DND-41 (cell line): ENCODE results near the gene USF3.

ENCODE experiments used
- ATAC-seq: fragments of 200-7000 bp; cut with Tn5 transposase; 3 replicates; pipeline ENCODE4 v1.9.1; 2021; ENCODE audit warnings: low read depth; ENCODE audit not compliant: insufficient read depth
- DNase-seq: peaks from one replicate; pipeline ENCODE4 v3.0.0-alpha.2; 2020
- H2AFZ ChIP-seq: 2 replicates; pipeline ENCODE4 v1.6.0; 2012; ENCODE audit warnings: low read depth, low read length
- H3K27ac ChIP-seq: 2 replicates; pipeline ENCODE4 v1.5.1; 2012; ENCODE audit warnings: low read length, inconsistent platforms
- H3K27me3 ChIP-seq: fragments of 200-600 bp; sonication (generic); 2 replicates; pipeline ENCODE4 v1.6.0; 2012; ENCODE audit warnings: low read length, mild to moderate bottlenecking, inconsistent platforms; ENCODE audit not compliant: insufficient read depth, poor library complexity
- H3K36me3 ChIP-seq: 2 replicates; pipeline ENCODE4 v1.5.1; 2012; ENCODE audit warnings: low read length, inconsistent platforms; ENCODE audit not compliant: insufficient read depth
- H3K4me1 ChIP-seq: 2 replicates; pipeline ENCODE4 v1.5.1; 2012; ENCODE audit warnings: mild to moderate bottlenecking, low read length; ENCODE audit not compliant: insufficient read depth
- H3K4me2 ChIP-seq: 2 replicates; pipeline ENCODE4 v1.6.0; 2012; ENCODE audit warnings: mild to moderate bottlenecking, moderate library complexity, low read length, inconsistent platforms; ENCODE audit not compliant: insufficient read depth
- H3K4me3 ChIP-seq, 2 experiments: fragments of 200-600 bp in 1 of 2; shearing (Covaris generic) in 1 of 2; 2 replicates each; pipeline ENCODE4 v1.5.1; 2012 to 2016; ENCODE audit warnings: inconsistent platforms in 2 of 2, low read length in 2 of 2, mild to moderate bottlenecking in 2 of 2, low read depth in 1 of 2, moderate library complexity in 1 of 2
- H3K79me2 ChIP-seq: 2 replicates; pipeline ENCODE4 v1.6.0; 2012; ENCODE audit warnings: low read length, inconsistent platforms; ENCODE audit not compliant: insufficient read depth
- H3K9ac ChIP-seq: 2 replicates; pipeline ENCODE4 v1.6.0; 2012; ENCODE audit warnings: low read depth, mild to moderate bottlenecking, inconsistent platforms, low read length, moderate library complexity
- H3K9me3 ChIP-seq: 2 replicates; pipeline ENCODE4 v1.5.1; 2012; ENCODE audit warnings: low read length, moderate library complexity, mild to moderate bottlenecking, inconsistent platforms; ENCODE audit not compliant: insufficient read depth, severe bottlenecking
- H4K20me1 ChIP-seq: 2 replicates; pipeline ENCODE4 v1.6.0; 2012; ENCODE audit warnings: low read length; ENCODE audit not compliant: insufficient read depth
- CTCF ChIP-seq: IDR thresholded peaks from 2 replicates; pipeline ENCODE4 v1.5.1; 2012; ENCODE audit warnings: borderline replicate concordance, low read length, moderate library complexity, mild to moderate bottlenecking; ENCODE audit not compliant: poor library complexity, severe bottlenecking; ENCODE audit errors: extremely low read depth
- EZH2 ChIP-seq: IDR thresholded peaks from 3 replicates; pipeline ENCODE4 v1.6.1; 2012; ENCODE audit warnings: borderline replicate concordance, low read depth, mild to moderate bottlenecking, moderate library complexity, low read length, inconsistent platforms; ENCODE audit not compliant: severe bottlenecking

Gene USF3

GRCh38 chr3:113602256-113602655 lies 94.2 kb downstream of the USF3 start:
- H3K9ac ChIP-seq = no peak overlapping the region
- ATAC-seq (no peak), DNase-seq (no peak)
- H3K4me3 ChIP-seq = no peak overlapping the region
- H3K36me3 ChIP-seq = no peaks in the 10 kb centered on the region
- TF ChIP-seq CTCF (no peak), EZH2 (no peak)
- H4K20me1 ChIP-seq = no peaks in the 10 kb centered on the region
- no peaks in the 10 kb centered on the region for H3K9me3 ChIP-seq
- H3K4me1 ChIP-seq = peaks cover 21% of the 10 kb centered on the region
- no peaks in the 10 kb centered on the region for H3K27me3 ChIP-seq
- no peak overlapping the region for H3K27ac ChIP-seq
- H3K4me2 ChIP-seq = no peak overlapping the region
- no peak overlapping the region for H2AFZ ChIP-seq
- H3K79me2 ChIP-seq = no peaks in the 10 kb centered on the region

GRCh38 chr3:113601240-113601639 lies 95.2 kb downstream of the USF3 start:
- H3K4me3 ChIP-seq = no peak overlapping the region
- H3K9ac ChIP-seq = no peak overlapping the region
- peaks cover 11% of the 10 kb centered on the region for H3K4me1 ChIP-seq
- H2AFZ ChIP-seq = no peak overlapping the region
- ATAC-seq (no peak), DNase-seq (no peak)
- no peaks in the 10 kb centered on the region for H3K36me3 ChIP-seq
- H3K9me3 ChIP-seq = no peaks in the 10 kb centered on the region
- no peaks in the 10 kb centered on the region for H3K27me3 ChIP-seq
- H3K4me2 ChIP-seq = no peak overlapping the region
- no peaks in the 10 kb centered on the region for H4K20me1 ChIP-seq
- no peak overlapping the region for H3K27ac ChIP-seq
- no peak for TF ChIP-seq EZH2
- no peak for TF ChIP-seq CTCF
- no peaks in the 10 kb centered on the region for H3K79me2 ChIP-seq

GRCh38 chr3:113600418-113601182 lies 95.8 kb downstream of the USF3 start:
- Histone ChIP-seq H2AFZ (no peak overlapping the region), H3K4me3 (no peak overlapping the region), H3K36me3 (no peaks in the 10 kb centered on the region), H3K9me3 (no peaks in the 10 kb centered on the region), H3K9ac (no peak overlapping the region), H3K4me2 (no peak overlapping the region), H3K27me3 (no peaks in the 10 kb centered on the region), H3K79me2 (no peaks in the 10 kb centered on the region), H4K20me1 (no peaks in the 10 kb centered on the region), H3K4me1 (peaks cover 5% of the 10 kb centered on the region), H3K27ac (no peak overlapping the region)
- ATAC-seq (no peak), DNase-seq (no peak)
- TF ChIP-seq CTCF = no peak
- TF ChIP-seq EZH2 = no peak
